Measurements from ENCODE around the gene CLIC3. TPM values are rescaled to one million over a fixed set of nuclear protein-coding genes. Genes with fewer than 3 reads are reported as not detected.

Gene CLIC3
- total and polyA plus RNA-seq, 2 experiments from 2014 or later, result 37.7 to 98.9 TPM

DNA sequence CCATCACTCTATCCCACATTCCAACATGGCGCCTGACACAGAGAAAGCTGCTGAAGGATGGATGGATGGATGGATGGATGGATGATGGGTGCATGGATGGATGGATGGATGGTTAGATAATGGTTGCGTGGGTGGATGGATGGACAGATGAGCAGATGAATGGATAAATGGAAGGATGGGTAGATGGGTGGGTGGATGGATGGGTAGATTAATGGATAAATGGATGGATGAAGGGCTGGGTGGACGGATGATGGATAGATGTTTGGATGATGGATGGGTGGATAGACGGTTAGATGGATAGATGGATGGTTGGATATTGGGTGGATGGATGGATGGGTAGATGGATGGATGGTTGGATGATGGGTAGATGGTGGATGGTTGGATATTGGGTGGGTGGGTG is 39.8 kb downstream of the CLIC3 start:
- H3K4me2 ChIP-seq (ENCODE audit: unreplicated experiment), result no peak overlapping the region
- H3K79me2 ChIP-seq (ENCODE audit: insufficient read depth), result no peaks in the 10 kb centered on the region
- no peaks in the 10 kb centered on the region; the same call in 1 of the 2 replicates for H3K27me3 ChIP-seq (replicated peaks; ENCODE audit: insufficient read depth)
- WGBS, 2 experiments (ENCODE audit: low coverage in 1 of 2, low lambda C conversion rate in 2 of 2, missing lambda C conversion rate in 2 of 2), result 73 to 89% methylated on average over 4 of the region's 4 CpGs
- no peak overlapping the region for H3K27ac ChIP-seq
- no peaks in the 10 kb centered on the region for H3K9me2 ChIP-seq (ENCODE audit: insufficient read depth)
- no peaks in the 10 kb centered on the region for H3K4me1 ChIP-seq (ENCODE audit: insufficient read depth)
- TF ChIP-seq EZH2 (IDR thresholded peaks at IDR 0.05; ENCODE audit: insufficient read depth, poor library complexity, severe bottlenecking) (no peak), EZH2phosphoT487 (IDR thresholded peaks at IDR 0.05; ENCODE audit: insufficient read depth, low read depth) (no peak)
- no peak overlapping the region for H3K4me3 ChIP-seq
- H3K9me3 ChIP-seq (ENCODE audit: low read depth), result no peaks in the 10 kb centered on the region
- no peaks in the 10 kb centered on the region for H3K36me3 ChIP-seq (ENCODE audit: low read depth)
- in situ Hi-C loops (cut with MboI), result no loop called here
- no peak overlapping the region for H3K9ac ChIP-seq
- no peaks in the 10 kb centered on the region for H4K20me1 ChIP-seq (ENCODE audit: insufficient read depth)
- H2AFZ ChIP-seq, result no peak overlapping the region
- no peak for DNase-seq
- no peaks in the 10 kb centered on the region for H3F3A ChIP-seq (ENCODE audit: insufficient read depth)

- Histone ChIP-seq H3K4me2 (ENCODE audit: unreplicated experiment) (no peak overlapping the region), H3F3A (ENCODE audit: insufficient read depth) (no peaks in the 10 kb centered on the region), H3K27me3 (replicated peaks; ENCODE audit: insufficient read depth) (no peaks in the 10 kb centered on the region; the same call in 1 of the 2 replicates), H4K20me1 (ENCODE audit: insufficient read depth) (no peaks in the 10 kb centered on the region), H3K27ac (no peak overlapping the region), H3K9ac (no peak overlapping the region), H3K36me3 (ENCODE audit: low read depth) (no peaks in the 10 kb centered on the region), H2AFZ (no peak overlapping the region), H3K79me2 (ENCODE audit: insufficient read depth) (no peaks in the 10 kb centered on the region), H3K9me2 (ENCODE audit: insufficient read depth) (no peaks in the 10 kb centered on the region), H3K4me1 (ENCODE audit: insufficient read depth) (no peaks in the 10 kb centered on the region), H3K4me3 (no peak overlapping the region), H3K9me3 (ENCODE audit: low read depth) (no peaks in the 10 kb centered on the region)
- TF ChIP-seq EZH2 (IDR thresholded peaks at IDR 0.05; ENCODE audit: insufficient read depth, poor library complexity, severe bottlenecking), result no peak
- TF ChIP-seq EZH2phosphoT487 (IDR thresholded peaks at IDR 0.05; ENCODE audit: insufficient read depth, low read depth), result no peak
- no peak for DNase-seq
- in situ Hi-C loops (cut with MboI), result no loop called here
- 71 to 76% methylated on average over 9 of the region's 9 CpGs for WGBS, 2 experiments (ENCODE audit: low coverage in 1 of 2, low lambda C conversion rate in 2 of 2, missing lambda C conversion rate in 2 of 2)
Measured at GRCh38 chr9:136955943-136956335, 40.4 kb downstream of the CLIC3 start.

DNA sequence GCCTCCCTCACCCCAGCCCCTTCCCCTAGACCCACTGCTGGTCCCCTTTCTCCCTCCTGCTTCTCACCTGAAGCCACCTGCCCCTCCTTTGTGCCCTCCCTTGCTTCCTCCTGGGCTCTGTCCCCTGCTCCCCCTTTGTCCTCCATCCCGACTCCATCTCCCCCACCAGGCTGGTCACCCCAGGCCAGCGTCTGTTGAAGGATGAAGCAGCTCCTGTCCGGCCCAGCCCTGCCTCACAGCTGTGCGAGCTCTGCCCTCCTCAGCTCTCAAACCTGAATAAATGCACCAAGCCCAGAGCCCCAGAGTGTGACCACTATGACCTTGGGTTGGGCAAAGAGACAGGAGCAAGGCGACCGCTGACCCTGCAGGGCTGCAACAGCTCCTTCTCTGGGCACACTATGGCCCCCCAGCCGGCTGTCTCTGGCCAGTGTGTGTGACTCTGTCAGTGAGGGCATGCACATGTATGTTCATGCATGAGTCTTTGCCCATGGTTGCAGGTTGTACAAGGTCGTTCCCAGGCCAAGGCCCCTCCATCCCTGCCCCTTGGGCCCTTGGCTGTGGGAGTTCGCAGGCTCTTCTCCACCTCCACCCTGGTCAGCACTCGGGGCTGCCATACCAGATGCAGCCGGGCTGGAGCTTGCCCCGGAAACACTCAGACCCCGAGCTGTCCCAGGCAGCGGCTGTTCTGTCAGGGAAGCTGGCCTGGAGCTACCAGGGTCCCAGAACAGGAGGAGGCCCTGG is 41.0 kb downstream of the CLIC3 start:
- Histone ChIP-seq H3K9me2 (ENCODE audit: insufficient read depth) (no peaks in the 10 kb centered on the region), H3K27me3 (replicated peaks; ENCODE audit: insufficient read depth) (no peaks in the 10 kb centered on the region; the same call in 1 of the 2 replicates), H3K4me3 (no peak overlapping the region), H2AFZ (no peak overlapping the region), H3K4me1 (ENCODE audit: insufficient read depth) (no peaks in the 10 kb centered on the region), H3K27ac (no peak overlapping the region), H3K9ac (no peak overlapping the region), H4K20me1 (ENCODE audit: insufficient read depth) (no peaks in the 10 kb centered on the region), H3K79me2 (ENCODE audit: insufficient read depth) (no peaks in the 10 kb centered on the region), H3F3A (ENCODE audit: insufficient read depth) (no peaks in the 10 kb centered on the region), H3K36me3 (ENCODE audit: low read depth) (no peaks in the 10 kb centered on the region), H3K4me2 (ENCODE audit: unreplicated experiment) (no peak overlapping the region), H3K9me3 (ENCODE audit: low read depth) (no peaks in the 10 kb centered on the region)
- DNase-seq, result no peak
- no peak for TF ChIP-seq EZH2 (IDR thresholded peaks at IDR 0.05; ENCODE audit: insufficient read depth, poor library complexity, severe bottlenecking)
- no peak for TF ChIP-seq EZH2phosphoT487 (IDR thresholded peaks at IDR 0.05; ENCODE audit: insufficient read depth, low read depth)
- in situ Hi-C loops (cut with MboI), result no loop called here
- 66 to 71% methylated on average over 14 of the region's 14 CpGs for WGBS, 2 experiments (ENCODE audit: low coverage in 1 of 2, low lambda C conversion rate in 2 of 2, missing lambda C conversion rate in 2 of 2)

DNA sequence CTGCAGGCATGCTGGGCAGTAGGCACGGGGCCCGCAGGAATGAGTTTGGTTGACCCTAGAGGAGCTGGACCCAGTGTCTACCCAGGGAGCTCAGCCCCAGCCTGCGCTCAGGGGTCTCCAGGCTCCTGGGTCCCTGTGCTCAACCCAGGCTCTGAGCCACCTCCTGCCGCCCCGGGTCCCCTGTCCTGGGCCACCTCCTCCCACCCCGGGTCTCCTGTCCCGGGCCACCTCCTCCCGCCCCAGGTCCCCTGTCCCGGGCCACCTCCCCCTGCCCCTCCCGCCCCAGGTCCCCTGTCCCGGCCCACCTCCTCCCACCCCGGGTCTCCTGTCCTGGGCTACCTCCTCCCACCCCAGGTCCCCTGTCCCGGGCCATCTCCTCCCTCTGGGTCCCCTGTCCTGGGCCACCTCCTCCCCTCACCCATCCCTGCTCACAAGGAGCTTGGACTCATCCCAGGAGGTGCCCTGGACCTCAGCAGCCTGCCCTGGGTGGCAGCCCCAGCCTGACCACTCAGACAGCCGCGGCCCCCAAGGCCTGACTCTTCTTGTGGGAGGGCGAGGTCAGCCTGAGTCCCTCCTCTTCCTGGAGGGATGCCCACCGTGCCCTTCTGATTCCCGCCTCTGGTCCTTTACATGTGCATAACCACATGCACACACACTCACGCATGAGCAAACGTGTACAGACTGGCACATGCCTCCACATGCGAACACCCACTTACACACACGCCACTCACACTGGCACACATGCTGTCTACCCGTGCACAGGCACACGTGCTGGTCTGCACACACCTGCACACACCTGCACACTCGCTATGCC is 41.9 kb downstream of the CLIC3 start:
- H2AFZ ChIP-seq, result no peak overlapping the region
- no peaks in the 10 kb centered on the region for H3K4me1 ChIP-seq (ENCODE audit: insufficient read depth)
- H3K27me3 ChIP-seq (replicated peaks; ENCODE audit: insufficient read depth), result no peaks in the 10 kb centered on the region; the same call in 1 of the 2 replicates
- no peak overlapping the region for H3K4me3 ChIP-seq
- H3K9me3 ChIP-seq (ENCODE audit: low read depth), result no peaks in the 10 kb centered on the region
- TF ChIP-seq EZH2 (IDR thresholded peaks at IDR 0.05; ENCODE audit: insufficient read depth, poor library complexity, severe bottlenecking), result no peak
- TF ChIP-seq EZH2phosphoT487 (IDR thresholded peaks at IDR 0.05; ENCODE audit: insufficient read depth, low read depth), result no peak
- 60 to 62% methylated on average over 14 to 24 of the region's 25 CpGs for WGBS, 2 experiments (ENCODE audit: low coverage in 1 of 2, low lambda C conversion rate in 2 of 2, missing lambda C conversion rate in 2 of 2)
- no peaks in the 10 kb centered on the region for H3K79me2 ChIP-seq (ENCODE audit: insufficient read depth)
- H3K9me2 ChIP-seq (ENCODE audit: insufficient read depth), result no peaks in the 10 kb centered on the region
- H4K20me1 ChIP-seq (ENCODE audit: insufficient read depth), result no peaks in the 10 kb centered on the region
- no peak overlapping the region for H3K9ac ChIP-seq
- no peak for DNase-seq
- in situ Hi-C loops (cut with MboI), result no loop called here
- H3K27ac ChIP-seq, result no peak overlapping the region
- H3K4me2 ChIP-seq (ENCODE audit: unreplicated experiment), result no peak overlapping the region
- no peaks in the 10 kb centered on the region for H3K36me3 ChIP-seq (ENCODE audit: low read depth)
- no peaks in the 10 kb centered on the region for H3F3A ChIP-seq (ENCODE audit: insufficient read depth)
